WTC11 (cell line): ENCODE data around the gene CAAP1. TPM values are rescaled to one million over a fixed set of nuclear protein-coding genes. Genes with fewer than 3 reads are reported as not detected.

Experiments
- ATAC-seq: fragments of 200-7000 bp; cut with Tn5 transposase; 2 replicates; pipeline ENCODE4 v1.10.0; 2021; ENCODE audit warnings: mild to moderate bottlenecking, moderate library complexity
- CTCF ChIA-PET: fragments of 300-600 bp; sonication (Branson Sonifier 250); formaldehyde crosslinking; loops from one replicate; lab custom pipeline; 2021; ENCODE audit warnings: antibody characterized with exemption; lab: Charles Lee
- POLR2A ChIA-PET: fragments of 350-600 bp; sonication (Branson Sonifier 250); formaldehyde crosslinking; loops from one replicate; lab custom pipeline; 2021; ENCODE audit warnings: antibody characterized with exemption; lab: Charles Lee
- DNase-seq: peaks from one replicate; pipeline ENCODE4 v3.0.0; 2021; ENCODE audit warnings: low spot score
- H3K27ac Mint-ChIP-seq: 2 replicates; pipeline ENCODE4 v1.8.0; 2021; ENCODE audit warnings: mixed read lengths
- H3K27me3 Mint-ChIP-seq: 2 replicates; pipeline ENCODE4 v1.8.0; 2021; ENCODE audit warnings: low read depth, mild to moderate bottlenecking, moderate library complexity, mixed read lengths
- H3K36me3 Mint-ChIP-seq: 2 replicates; pipeline ENCODE4 v1.8.0; 2021; ENCODE audit warnings: mixed read lengths
- H3K4me1 Mint-ChIP-seq: 2 replicates; pipeline ENCODE4 v1.8.0; 2022; ENCODE audit warnings: mixed read lengths
- H3K4me3 Mint-ChIP-seq: 2 replicates; pipeline ENCODE4 v1.8.0; 2021; ENCODE audit warnings: mild to moderate bottlenecking, moderate library complexity, mixed read lengths
- H3K9me3 Mint-ChIP-seq: 2 replicates; pipeline ENCODE4 v1.8.0; 2021; ENCODE audit warnings: mixed read lengths
- EMX1 ChIP-seq: fragments of 250-450 bp; sonication (Bioruptor Pico); IDR thresholded peaks from 2 replicates; pipeline ENCODE4 v1.8.0; 2021; ENCODE audit warnings: mild to moderate bottlenecking
- HMGA2 ChIP-seq: fragments of 250-450 bp; sonication (Bioruptor Pico); IDR thresholded peaks from 2 replicates; pipeline ENCODE4 v1.4.0; 2021; ENCODE audit warnings: mild to moderate bottlenecking, moderate library complexity
- NFE2L1 ChIP-seq: sonication (generic); formaldehyde crosslinking; IDR thresholded peaks from 2 replicates; pipeline ENCODE4 v1.8.1; 2023; ENCODE audit warnings: missing genetic modification reagents
- PREB ChIP-seq: sonication (generic); formaldehyde crosslinking; IDR thresholded peaks from 2 replicates; pipeline ENCODE4 v1.8.1; 2022; ENCODE audit warnings: mild to moderate bottlenecking, missing genetic modification reagents, moderate library complexity, borderline replicate concordance
- TCF7 ChIP-seq: sonication (generic); formaldehyde crosslinking; IDR thresholded peaks from 2 replicates; pipeline ENCODE4 v1.8.0; 2022; ENCODE audit warnings: mild to moderate bottlenecking, low read depth, missing genetic modification reagents, moderate library complexity
- TEAD1 ChIP-seq: sonication (generic); formaldehyde crosslinking; IDR thresholded peaks from 2 replicates; pipeline ENCODE4 v1.8.0; 2022; ENCODE audit warnings: mild to moderate bottlenecking, missing genetic modification reagents
- TEAD4 ChIP-seq: sonication (generic); formaldehyde crosslinking; IDR thresholded peaks from 2 replicates; pipeline ENCODE4 v1.8.0; 2022; ENCODE audit warnings: mild to moderate bottlenecking, missing genetic modification reagents
- TP53 ChIP-seq: sonication (generic); formaldehyde crosslinking; IDR thresholded peaks from 2 replicates; pipeline ENCODE4 v1.8.1; 2023; ENCODE audit warnings: mild to moderate bottlenecking, missing genetic modification reagents
- ZBTB43 ChIP-seq: sonication (generic); formaldehyde crosslinking; IDR thresholded peaks from 2 replicates; pipeline ENCODE4 v1.8.1; 2023; ENCODE audit warnings: mild to moderate bottlenecking, missing genetic modification reagents
- ZNF121 ChIP-seq: sonication (generic); formaldehyde crosslinking; IDR thresholded peaks from 2 replicates; pipeline ENCODE4 v1.8.0; 2023; ENCODE audit warnings: missing genetic modification reagents
- ZNF219 ChIP-seq: sonication (generic); formaldehyde crosslinking; IDR thresholded peaks from 2 replicates; pipeline ENCODE4 v1.8.0; 2023; ENCODE audit warnings: missing genetic modification reagents, mild to moderate bottlenecking, borderline replicate concordance
- ZNF396 ChIP-seq: fragments of 250-450 bp; sonication (Bioruptor Pico); IDR thresholded peaks from 2 replicates; pipeline ENCODE4 v1.8.0; 2021; ENCODE audit warnings: mild to moderate bottlenecking, moderate library complexity, borderline replicate concordance
- ZNF671 ChIP-seq: fragments of 250-450 bp; sonication (Bioruptor Pico); IDR thresholded peaks from 2 replicates; pipeline ENCODE4 v1.8.0; 2021; ENCODE audit warnings: mild to moderate bottlenecking
- total RNA-seq: library from RNA; stranded (reverse); gene quantifications from 3 replicates; pipeline ENCODE4 v1.2.3, GENCODE V29; 2021
- TF ChIP-seq, protein P1 (sequence below): fragments of 250-450 bp; sonication (Bioruptor Pico); IDR thresholded peaks from 2 replicates; pipeline ENCODE4 v1.8.0; 2021; ENCODE audit warnings: mild to moderate bottlenecking
- TF ChIP-seq, protein P2 (sequence below): fragments of 250-450 bp; sonication (Bioruptor Pico); IDR thresholded peaks from 2 replicates; pipeline ENCODE4 v2.1.2; 2022; ENCODE audit warnings: mild to moderate bottlenecking, moderate library complexity
- TF ChIP-seq, protein P3 (sequence below): sonication (generic); formaldehyde crosslinking; IDR thresholded peaks from 2 replicates; pipeline ENCODE4 v1.8.1; 2023; ENCODE audit warnings: mild to moderate bottlenecking, missing genetic modification reagents

The CAAP1 gene
- total RNA-seq, 1 experiment from 2014 or later = 45.4 TPM

GRCh38 chr9:26939955-26940711, 47.5 kb upstream of the CAAP1 start:
- Mint-ChIP-seq H3K4me1 (peaks cover 29% of the 10 kb centered on the region), H3K4me3 (no peak overlapping the region), H3K27me3 (no peaks in the 10 kb centered on the region), H3K9me3 (peaks cover 4% of the 10 kb centered on the region; the same call in 1 of the 2 replicates)
- POLR2A ChIA-PET = no interaction called here
- no peak for DNase-seq
- TF ChIP-seq PREB (no peak), TEAD1 (CRISPR knock-in tag) (no peak), TEAD4 (CRISPR knock-in tag) (no peak), ZNF671 (CRISPR knock-in tag) (no peak), ZNF121 (CRISPR knock-in tag) (no peak), EMX1 (CRISPR knock-in tag) (no peak), ZBTB43 (CRISPR knock-in tag) (no peak), ZNF219 (CRISPR knock-in tag) (no peak), TP53 (CRISPR knock-in tag) (no peak), ZNF396 (no peak), HMGA2 (no peak)
- TF ChIP-seq, protein P1, sequence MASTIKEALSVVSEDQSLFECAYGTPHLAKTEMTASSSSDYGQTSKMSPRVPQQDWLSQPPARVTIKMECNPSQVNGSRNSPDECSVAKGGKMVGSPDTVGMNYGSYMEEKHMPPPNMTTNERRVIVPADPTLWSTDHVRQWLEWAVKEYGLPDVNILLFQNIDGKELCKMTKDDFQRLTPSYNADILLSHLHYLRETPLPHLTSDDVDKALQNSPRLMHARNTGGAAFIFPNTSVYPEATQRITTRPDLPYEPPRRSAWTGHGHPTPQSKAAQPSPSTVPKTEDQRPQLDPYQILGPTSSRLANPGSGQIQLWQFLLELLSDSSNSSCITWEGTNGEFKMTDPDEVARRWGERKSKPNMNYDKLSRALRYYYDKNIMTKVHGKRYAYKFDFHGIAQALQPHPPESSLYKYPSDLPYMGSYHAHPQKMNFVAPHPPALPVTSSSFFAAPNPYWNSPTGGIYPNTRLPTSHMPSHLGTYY (CRISPR knock-in tag) = no peak
- TF ChIP-seq, protein P2, sequence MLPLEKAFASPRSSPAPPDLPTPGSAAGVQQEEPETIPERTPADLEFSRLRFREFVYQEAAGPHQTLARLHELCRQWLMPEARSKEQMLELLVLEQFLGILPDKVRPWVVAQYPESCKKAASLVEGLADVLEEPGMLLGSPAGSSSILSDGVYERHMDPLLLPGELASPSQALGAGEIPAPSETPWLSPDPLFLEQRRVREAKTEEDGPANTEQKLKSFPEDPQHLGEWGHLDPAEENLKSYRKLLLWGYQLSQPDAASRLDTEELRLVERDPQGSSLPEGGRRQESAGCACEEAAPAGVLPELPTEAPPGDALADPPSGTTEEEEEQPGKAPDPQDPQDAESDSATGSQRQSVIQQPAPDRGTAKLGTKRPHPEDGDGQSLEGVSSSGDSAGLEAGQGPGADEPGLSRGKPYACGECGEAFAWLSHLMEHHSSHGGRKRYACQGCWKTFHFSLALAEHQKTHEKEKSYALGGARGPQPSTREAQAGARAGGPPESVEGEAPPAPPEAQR (CRISPR knock-in tag) = no peak
- TF ChIP-seq, protein P3, sequence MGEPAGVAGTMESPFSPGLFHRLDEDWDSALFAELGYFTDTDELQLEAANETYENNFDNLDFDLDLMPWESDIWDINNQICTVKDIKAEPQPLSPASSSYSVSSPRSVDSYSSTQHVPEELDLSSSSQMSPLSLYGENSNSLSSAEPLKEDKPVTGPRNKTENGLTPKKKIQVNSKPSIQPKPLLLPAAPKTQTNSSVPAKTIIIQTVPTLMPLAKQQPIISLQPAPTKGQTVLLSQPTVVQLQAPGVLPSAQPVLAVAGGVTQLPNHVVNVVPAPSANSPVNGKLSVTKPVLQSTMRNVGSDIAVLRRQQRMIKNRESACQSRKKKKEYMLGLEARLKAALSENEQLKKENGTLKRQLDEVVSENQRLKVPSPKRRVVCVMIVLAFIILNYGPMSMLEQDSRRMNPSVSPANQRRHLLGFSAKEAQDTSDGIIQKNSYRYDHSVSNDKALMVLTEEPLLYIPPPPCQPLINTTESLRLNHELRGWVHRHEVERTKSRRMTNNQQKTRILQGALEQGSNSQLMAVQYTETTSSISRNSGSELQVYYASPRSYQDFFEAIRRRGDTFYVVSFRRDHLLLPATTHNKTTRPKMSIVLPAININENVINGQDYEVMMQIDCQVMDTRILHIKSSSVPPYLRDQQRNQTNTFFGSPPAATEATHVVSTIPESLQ (CRISPR knock-in tag) = no peak
- TF ChIP-seq, all 79 proteins: peak for 0
- no peak for ATAC-seq
- CTCF ChIA-PET = no interaction called here
- Mint-ChIP-seq H3K36me3 (no peaks in the 10 kb centered on the region), H3K27ac (no peak overlapping the region)

DNA sequence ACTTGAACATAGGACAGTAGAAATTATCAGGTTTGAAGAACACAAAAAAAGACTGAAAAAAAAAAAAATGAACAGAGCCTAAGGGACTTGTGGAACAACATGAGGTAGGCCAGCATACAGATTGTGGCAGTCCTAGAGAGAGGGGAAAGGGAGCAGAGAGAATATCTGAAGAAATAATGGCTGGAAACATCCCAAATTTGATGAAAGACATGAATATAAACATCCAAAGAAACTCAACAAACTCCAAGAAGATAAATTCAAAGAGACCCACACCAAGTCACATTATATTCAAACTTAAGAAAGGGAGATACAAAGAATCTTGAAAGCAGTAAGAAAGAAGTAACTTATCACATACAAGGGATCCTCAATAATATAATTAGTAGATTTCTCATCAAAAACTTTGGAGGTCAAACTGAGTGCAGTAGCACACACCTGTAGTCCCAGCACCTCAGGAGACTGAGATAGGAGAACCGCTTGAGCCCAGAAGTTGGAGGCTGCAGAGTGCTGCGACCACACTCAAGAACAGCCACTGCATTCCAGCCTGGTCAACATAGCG, 45.3 kb upstream of the CAAP1 start:
- Mint-ChIP-seq H3K36me3 (no peaks in the 10 kb centered on the region), H3K4me3 (no peak overlapping the region), H3K4me1 (peaks cover 23% of the 10 kb centered on the region), H3K9me3 (peaks cover 4% of the 10 kb centered on the region; the same call in 1 of the 2 replicates), H3K27ac (no peak overlapping the region), H3K27me3 (no peaks in the 10 kb centered on the region)
- no peak for TF ChIP-seq NFE2L1 (CRISPR knock-in tag)
- no peak for TF ChIP-seq TCF7
- ATAC-seq = no peak; the same call in 1 of the 2 replicates
- no peak for DNase-seq
- POLR2A ChIA-PET = interaction anchor here (1.5 kb wide), 1 partner anchor 18 kb away, joined by 5 read pairs; the partner anchor contains the start of gene IFT74
- CTCF ChIA-PET = no interaction called here
